ENCODE measurements around the gene ANKRD34B. TPM values are rescaled to one million over a fixed set of nuclear protein-coding genes. Genes with fewer than 3 reads are reported as not detected.

ANKRD34B gene
- total RNA-seq, 1 experiment from 2014 or later: 1.6 TPM

DNA sequence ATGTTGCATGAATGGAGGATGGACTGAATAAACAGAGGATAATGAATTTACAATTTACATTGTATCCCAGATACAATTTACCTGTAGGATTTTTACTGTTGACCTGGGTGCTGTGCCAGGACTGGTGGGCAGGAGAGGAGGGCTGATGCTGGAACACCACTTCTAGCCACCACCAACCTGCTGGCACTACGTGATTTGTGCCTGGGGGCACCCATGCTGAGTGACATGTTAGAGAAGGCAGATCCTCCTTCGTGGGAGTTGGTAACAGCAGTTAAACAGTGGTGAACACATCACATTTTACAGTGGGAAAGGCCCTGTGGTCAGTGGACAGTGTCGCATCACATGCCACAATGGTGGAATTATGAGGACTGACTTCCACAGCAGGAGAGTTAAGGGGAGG, 3.0 kb upstream of the ANKRD34B start (continued):
- TF ChIP-seq, protein P1, sequence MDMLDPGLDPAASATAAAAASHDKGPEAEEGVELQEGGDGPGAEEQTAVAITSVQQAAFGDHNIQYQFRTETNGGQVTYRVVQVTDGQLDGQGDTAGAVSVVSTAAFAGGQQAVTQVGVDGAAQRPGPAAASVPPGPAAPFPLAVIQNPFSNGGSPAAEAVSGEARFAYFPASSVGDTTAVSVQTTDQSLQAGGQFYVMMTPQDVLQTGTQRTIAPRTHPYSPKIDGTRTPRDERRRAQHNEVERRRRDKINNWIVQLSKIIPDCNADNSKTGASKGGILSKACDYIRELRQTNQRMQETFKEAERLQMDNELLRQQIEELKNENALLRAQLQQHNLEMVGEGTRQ (CRISPR knock-in tag; IDR thresholded peaks at IDR 0.05): no peak
- TF ChIP-seq, protein P2, sequence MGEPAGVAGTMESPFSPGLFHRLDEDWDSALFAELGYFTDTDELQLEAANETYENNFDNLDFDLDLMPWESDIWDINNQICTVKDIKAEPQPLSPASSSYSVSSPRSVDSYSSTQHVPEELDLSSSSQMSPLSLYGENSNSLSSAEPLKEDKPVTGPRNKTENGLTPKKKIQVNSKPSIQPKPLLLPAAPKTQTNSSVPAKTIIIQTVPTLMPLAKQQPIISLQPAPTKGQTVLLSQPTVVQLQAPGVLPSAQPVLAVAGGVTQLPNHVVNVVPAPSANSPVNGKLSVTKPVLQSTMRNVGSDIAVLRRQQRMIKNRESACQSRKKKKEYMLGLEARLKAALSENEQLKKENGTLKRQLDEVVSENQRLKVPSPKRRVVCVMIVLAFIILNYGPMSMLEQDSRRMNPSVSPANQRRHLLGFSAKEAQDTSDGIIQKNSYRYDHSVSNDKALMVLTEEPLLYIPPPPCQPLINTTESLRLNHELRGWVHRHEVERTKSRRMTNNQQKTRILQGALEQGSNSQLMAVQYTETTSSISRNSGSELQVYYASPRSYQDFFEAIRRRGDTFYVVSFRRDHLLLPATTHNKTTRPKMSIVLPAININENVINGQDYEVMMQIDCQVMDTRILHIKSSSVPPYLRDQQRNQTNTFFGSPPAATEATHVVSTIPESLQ (CRISPR knock-in tag; IDR thresholded peaks at IDR 0.05): no peak

DNA sequence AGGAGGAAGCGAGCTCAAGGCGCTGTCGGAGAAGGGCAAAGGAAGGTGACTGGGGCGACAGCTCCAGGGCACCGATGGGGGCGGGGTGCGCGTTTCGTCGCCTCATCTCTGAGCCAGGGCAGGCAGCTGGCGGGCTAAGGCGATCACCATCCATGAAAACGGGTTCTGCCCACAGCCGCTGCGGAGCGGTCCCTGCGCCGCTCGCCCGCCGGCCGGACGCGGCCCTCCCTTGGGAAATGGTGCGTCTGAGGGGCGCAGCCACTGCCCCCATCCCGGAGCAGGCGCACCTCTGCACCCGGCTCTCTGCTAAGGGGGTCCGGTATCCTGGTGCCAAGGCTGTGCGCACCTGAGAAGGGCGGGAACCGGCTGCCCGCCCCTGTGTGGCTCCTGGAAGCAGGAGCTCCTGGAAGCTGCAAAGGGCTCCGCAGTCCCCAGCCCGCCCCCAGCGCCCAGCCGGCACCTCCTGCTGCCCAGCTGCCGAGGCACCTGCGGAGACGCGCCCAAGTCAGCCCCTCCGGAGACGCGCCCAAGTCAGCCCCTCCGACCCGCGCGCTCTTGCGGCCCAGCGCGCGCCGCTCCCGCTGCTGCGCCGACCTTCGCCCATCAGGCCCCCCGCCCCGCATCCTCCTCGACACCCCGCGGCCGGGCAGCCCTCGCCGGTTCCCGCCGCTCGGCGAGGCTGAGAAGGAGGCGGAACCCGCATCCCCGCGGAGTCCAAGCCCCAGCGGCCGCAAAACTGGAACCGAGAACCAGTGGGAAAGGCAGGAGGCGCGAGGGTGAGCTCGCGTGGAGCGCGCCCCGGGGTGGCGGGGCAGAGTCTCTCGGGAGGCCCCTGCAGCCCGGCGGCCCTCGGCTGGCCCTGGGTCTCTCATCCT, 757 bp downstream of the ANKRD34B start:
- ChIA-PET POLR2A (interaction anchor here (0.6 to 1.3 kb wide), 4 partner anchors 20 to 88 kb away, joined by 3 to 7 read pairs (median 4); partner anchors contain the start of gene FAM151B), CTCF (interaction anchor here (0.9 to 3.0 kb wide), 4 partner anchors 87 to 223 kb away, joined by 3 to 17 read pairs (median 4); no protein-coding TSS in a partner anchor)
- Mint-ChIP-seq H3K4me1 (peaks cover 8% of the 10 kb centered on the region; the same call in 1 of the 2 replicates), H3K27me3 (ENCODE audit: low read depth) (peaks cover 97% of the 10 kb centered on the region), H3K4me3 (peak overlapping the region; percentile 70), H3K9me3 (peaks cover 8% of the 10 kb centered on the region), H3K27ac (no peak overlapping the region), H3K36me3 (peaks cover 6% of the 10 kb centered on the region)
- TF ChIP-seq, protein P3, sequence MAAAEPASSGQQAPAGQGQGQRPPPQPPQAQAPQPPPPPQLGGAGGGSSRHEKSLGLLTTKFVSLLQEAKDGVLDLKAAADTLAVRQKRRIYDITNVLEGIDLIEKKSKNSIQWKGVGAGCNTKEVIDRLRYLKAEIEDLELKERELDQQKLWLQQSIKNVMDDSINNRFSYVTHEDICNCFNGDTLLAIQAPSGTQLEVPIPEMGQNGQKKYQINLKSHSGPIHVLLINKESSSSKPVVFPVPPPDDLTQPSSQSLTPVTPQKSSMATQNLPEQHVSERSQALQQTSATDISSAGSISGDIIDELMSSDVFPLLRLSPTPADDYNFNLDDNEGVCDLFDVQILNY (CRISPR knock-in tag; IDR thresholded peaks at IDR 0.05): peak; percentile 33; the same call in 1 of the 2 replicates
- TF ChIP-seq TCF7 (CRISPR knock-in tag; IDR thresholded peaks at IDR 0.05; ENCODE audit: low read depth) (peak; percentile 52; the same call in 1 of the 2 replicates), ZNF423 (CRISPR knock-in tag; IDR thresholded peaks at IDR 0.05) (0 out of 2 replicates have a peak, but pooled peaks have one; percentile 24), ELF4 (CRISPR knock-in tag; IDR thresholded peaks at IDR 0.05; ENCODE audit: low read depth) (peak; percentile 73; the same call in 1 of the 2 replicates), TEAD1 (CRISPR knock-in tag; IDR thresholded peaks at IDR 0.05) (no peak), ZNF263 (CRISPR knock-in tag; IDR thresholded peaks at IDR 0.05; ENCODE audit: low read depth) (peak; percentile 66)
- TF ChIP-seq, protein P4, sequence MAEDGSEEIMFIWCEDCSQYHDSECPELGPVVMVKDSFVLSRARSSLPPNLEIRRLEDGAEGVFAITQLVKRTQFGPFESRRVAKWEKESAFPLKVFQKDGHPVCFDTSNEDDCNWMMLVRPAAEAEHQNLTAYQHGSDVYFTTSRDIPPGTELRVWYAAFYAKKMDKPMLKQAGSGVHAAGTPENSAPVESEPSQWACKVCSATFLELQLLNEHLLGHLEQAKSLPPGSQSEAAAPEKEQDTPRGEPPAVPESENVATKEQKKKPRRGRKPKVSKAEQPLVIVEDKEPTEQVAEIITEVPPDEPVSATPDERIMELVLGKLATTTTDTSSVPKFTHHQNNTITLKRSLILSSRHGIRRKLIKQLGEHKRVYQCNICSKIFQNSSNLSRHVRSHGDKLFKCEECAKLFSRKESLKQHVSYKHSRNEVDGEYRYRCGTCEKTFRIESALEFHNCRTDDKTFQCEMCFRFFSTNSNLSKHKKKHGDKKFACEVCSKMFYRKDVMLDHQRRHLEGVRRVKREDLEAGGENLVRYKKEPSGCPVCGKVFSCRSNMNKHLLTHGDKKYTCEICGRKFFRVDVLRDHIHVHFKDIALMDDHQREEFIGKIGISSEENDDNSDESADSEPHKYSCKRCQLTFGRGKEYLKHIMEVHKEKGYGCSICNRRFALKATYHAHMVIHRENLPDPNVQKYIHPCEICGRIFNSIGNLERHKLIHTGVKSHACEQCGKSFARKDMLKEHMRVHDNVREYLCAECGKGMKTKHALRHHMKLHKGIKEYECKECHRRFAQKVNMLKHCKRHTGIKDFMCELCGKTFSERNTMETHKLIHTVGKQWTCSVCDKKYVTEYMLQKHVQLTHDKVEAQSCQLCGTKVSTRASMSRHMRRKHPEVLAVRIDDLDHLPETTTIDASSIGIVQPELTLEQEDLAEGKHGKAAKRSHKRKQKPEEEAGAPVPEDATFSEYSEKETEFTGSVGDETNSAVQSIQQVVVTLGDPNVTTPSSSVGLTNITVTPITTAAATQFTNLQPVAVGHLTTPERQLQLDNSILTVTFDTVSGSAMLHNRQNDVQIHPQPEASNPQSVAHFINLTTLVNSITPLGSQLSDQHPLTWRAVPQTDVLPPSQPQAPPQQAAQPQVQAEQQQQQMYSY (CRISPR knock-in tag; IDR thresholded peaks at IDR 0.05): no peak
- TF ChIP-seq, protein P5, sequence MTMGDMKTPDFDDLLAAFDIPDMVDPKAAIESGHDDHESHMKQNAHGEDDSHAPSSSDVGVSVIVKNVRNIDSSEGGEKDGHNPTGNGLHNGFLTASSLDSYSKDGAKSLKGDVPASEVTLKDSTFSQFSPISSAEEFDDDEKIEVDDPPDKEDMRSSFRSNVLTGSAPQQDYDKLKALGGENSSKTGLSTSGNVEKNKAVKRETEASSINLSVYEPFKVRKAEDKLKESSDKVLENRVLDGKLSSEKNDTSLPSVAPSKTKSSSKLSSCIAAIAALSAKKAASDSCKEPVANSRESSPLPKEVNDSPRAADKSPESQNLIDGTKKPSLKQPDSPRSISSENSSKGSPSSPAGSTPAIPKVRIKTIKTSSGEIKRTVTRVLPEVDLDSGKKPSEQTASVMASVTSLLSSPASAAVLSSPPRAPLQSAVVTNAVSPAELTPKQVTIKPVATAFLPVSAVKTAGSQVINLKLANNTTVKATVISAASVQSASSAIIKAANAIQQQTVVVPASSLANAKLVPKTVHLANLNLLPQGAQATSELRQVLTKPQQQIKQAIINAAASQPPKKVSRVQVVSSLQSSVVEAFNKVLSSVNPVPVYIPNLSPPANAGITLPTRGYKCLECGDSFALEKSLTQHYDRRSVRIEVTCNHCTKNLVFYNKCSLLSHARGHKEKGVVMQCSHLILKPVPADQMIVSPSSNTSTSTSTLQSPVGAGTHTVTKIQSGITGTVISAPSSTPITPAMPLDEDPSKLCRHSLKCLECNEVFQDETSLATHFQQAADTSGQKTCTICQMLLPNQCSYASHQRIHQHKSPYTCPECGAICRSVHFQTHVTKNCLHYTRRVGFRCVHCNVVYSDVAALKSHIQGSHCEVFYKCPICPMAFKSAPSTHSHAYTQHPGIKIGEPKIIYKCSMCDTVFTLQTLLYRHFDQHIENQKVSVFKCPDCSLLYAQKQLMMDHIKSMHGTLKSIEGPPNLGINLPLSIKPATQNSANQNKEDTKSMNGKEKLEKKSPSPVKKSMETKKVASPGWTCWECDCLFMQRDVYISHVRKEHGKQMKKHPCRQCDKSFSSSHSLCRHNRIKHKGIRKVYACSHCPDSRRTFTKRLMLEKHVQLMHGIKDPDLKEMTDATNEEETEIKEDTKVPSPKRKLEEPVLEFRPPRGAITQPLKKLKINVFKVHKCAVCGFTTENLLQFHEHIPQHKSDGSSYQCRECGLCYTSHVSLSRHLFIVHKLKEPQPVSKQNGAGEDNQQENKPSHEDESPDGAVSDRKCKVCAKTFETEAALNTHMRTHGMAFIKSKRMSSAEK (CRISPR knock-in tag; IDR thresholded peaks at IDR 0.05; ENCODE audit: borderline replicate concordance): no peak
- DNase-seq (ENCODE audit: low spot score) (peak; percentile 41), ATAC-seq (peak; percentile 12)

Data from WTC11 (cell line).